Measurements from ENCODE around the gene CGAS.
"Not testable (repeated sequence)": the region's sequence is repeated elsewhere in the genome, so short reads cannot be mapped to it uniquely, and the experiment has no call there.

Gene CGAS

GRCh38 chr6:73394577-73395354 is 57.3 kb downstream of the CGAS start, which contains the start of gene DDX43:
Gene DDX43 (plus strand): TSS chr6:73394828. CDS start chr6:73394906, 78 bp downstream.
- no peak for DNase-seq

DNA sequence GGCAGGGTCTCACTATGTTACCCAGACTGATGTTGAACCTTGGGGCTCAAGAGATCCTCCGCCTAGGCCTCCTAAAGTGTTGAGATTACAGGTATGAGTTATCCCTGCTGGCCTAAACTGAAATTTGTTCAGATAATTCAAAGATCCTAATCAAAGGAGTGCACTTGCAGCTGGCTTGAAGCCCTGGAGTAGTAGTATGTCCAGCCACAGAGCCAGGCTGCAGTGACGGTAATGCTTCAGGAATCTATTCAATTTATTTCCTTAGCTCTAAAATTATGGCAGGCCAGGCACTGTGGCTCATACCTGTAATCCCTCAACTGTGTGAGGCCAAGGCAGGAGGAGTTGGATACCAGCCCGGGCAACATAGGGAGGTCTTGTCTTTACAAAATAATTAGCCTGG is 58.8 kb downstream of the CGAS start:
- no peak for DNase-seq

GRCh38 chr6:73392188-73392587 is 59.9 kb downstream of the CGAS start:
- DNase-seq, result not testable (repeated sequence)

GRCh38 chr6:73391675-73392074 is 60.4 kb downstream of the CGAS start:
- no peak for DNase-seq

- no peak for DNase-seq
Observed at GRCh38 chr6:73389854-73390253, 62.2 kb downstream of the CGAS start.

- DNase-seq, result peak; percentile 51
Observed at GRCh38 chr6:73388800-73389512, 63.1 kb downstream of the CGAS start.

DNA sequence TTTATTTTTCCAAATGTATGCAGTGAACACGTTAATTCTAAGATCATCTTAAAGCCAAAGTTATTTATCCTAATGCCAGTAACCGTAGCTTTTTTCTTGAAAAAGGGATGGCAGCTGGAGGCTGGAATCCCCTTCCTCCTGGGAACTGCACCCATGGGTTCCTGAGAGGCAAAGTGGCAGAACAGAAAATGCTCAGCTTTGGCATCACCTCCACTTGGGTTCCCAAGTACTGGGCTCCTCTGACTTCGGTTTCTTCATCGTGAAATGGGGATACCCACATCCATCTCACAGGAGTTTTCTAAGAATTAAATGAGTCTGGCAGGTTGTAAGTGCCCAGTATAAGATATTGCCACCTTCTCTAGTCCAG is 63.7 kb downstream of the CGAS start:
- DNase-seq, result no peak

DNA sequence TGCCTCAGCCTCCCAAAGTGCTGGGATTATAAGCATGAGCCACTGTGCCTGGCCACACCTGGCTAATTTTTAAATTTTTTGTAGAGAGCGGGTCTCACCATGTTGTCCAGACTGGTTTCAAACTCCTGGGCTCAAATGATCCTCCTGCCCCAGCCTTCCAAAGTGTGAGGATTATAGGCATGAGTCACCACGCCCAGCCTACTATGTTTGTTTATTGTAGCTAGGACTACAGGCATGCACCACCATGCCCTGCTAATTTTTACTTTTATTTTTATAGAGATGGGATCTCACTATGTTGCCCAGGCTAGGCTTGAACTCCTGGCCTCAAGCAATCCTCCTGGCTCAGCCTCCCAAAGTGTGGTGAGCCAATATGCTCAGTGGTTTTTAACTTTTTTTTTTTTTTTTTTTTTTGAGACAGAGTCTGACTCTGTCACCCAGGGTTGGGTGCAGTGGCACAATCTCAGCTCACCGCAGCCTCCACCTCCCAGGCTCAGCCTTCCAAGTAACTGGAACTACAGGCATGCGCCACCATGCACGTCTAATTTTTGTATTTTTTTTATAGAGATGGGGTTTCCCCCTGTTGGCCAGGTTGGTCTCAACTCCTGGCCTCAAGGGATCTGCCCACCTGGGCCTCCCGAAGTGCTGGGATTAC is 69.5 kb downstream of the CGAS start:
- DNase-seq, result no peak

DNA sequence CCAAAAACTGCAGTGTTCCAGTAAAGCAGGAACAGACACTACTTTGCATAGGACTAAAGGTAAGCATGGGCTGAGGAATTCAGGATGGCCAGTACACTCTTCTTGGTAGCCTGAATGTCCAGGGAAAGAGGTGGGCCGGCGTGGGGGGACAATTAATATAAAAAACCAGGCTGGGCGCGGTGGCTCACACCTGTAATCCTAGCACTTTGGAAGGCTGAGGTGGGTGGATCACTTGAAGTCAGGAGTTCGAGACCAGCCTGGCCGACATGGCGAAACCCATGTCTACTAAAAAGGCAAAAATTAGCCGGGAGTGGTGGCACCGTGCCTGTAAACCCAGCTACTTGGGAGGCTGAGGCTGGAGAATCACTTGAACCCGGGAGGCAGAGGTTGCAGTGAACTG is 70.6 kb downstream of the CGAS start:
- DNase-seq, result not testable (repeated sequence)

DNA sequence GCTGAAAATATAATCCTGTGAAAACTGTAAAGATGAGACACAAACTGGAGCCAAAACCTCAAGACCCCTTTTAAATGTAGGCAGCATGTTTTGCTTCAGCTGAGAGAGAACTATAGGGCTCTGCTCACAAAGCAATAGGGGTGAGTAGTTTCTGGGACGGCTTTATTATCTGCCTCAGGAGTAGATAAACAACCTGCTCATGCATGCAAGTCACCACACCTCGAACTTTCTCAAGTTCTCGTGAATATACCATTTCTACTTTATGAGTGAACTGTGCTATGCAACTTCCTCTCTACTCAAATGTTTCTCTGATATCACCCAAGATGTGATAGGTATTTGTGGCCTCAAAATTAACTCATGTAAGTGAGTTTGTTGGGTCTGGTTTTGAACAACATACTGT is 74.9 kb downstream of the CGAS start:
- DNase-seq, result no peak

- no peak for DNase-seq
Observed at GRCh38 chr6:73375216-73375615, 76.9 kb downstream of the CGAS start.

All from KG1 (cell line).